ENCODE results near the gene CMBL. TPM values are rescaled to one million over a fixed set of nuclear protein-coding genes. Genes with fewer than 3 reads are reported as not detected.
"Not testable (repeated sequence)": the region's sequence is repeated elsewhere in the genome, so short reads cannot be mapped to it uniquely, and the experiment has no call there.

CMBL gene
- total RNA-seq, 1 donor from 2014 or later: 11.3 TPM

DNA sequence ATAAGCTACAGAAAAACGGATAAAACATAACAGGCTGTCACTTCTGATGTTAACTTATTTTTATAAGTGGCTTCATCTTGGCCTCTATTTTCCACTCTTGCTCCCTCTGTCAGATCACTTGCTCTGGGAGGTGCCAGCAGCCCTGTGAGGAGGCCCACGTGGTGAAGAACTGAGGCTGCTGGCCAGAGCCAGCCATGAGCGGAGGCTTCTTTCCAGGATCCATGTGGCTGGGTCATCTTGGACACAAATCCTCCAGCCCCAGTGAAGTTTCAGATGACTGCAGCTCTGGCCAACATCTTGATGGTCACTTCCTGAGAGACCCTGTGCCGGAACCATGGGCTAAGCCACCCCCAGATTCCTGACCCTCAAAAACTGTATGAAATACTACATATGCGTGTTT lies 7.5 kb upstream of the CMBL start:
- Histone ChIP-seq H3K4me1 (no peaks in the 10 kb centered on the region), H3K27me3 (no peaks in the 10 kb centered on the region), H4K20me1 (ENCODE audit: low read depth) (no peaks in the 10 kb centered on the region), H3K4me2 (no peak overlapping the region), H3F3A (ENCODE audit: low read depth) (no peaks in the 10 kb centered on the region), H3K4me3 (no peak overlapping the region), H3K79me2 (ENCODE audit: low read depth) (no peaks in the 10 kb centered on the region), H3K36me3 (no peaks in the 10 kb centered on the region), H3K27ac (no peak overlapping the region), H3K9me3 (ENCODE audit: low read depth) (no peaks in the 10 kb centered on the region), H2AFZ (replicated peaks) (no peak overlapping the region), H3K9ac (no peak overlapping the region)
- no peak overlapping the region for H3K4me3 Mint-ChIP-seq
- TF ChIP-seq, protein P1, sequence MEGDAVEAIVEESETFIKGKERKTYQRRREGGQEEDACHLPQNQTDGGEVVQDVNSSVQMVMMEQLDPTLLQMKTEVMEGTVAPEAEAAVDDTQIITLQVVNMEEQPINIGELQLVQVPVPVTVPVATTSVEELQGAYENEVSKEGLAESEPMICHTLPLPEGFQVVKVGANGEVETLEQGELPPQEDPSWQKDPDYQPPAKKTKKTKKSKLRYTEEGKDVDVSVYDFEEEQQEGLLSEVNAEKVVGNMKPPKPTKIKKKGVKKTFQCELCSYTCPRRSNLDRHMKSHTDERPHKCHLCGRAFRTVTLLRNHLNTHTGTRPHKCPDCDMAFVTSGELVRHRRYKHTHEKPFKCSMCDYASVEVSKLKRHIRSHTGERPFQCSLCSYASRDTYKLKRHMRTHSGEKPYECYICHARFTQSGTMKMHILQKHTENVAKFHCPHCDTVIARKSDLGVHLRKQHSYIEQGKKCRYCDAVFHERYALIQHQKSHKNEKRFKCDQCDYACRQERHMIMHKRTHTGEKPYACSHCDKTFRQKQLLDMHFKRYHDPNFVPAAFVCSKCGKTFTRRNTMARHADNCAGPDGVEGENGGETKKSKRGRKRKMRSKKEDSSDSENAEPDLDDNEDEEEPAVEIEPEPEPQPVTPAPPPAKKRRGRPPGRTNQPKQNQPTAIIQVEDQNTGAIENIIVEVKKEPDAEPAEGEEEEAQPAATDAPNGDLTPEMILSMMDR (IDR thresholded peaks at IDR 0.05): no peak
- TF ChIP-seq EZH2phosphoT487 (IDR thresholded peaks at IDR 0.05) (no peak), EZH2 (IDR thresholded peaks at IDR 0.05) (no peak)
- H3K36me3 Mint-ChIP-seq: no peaks in the 10 kb centered on the region
- H3K4me1 Mint-ChIP-seq: peaks cover 8% of the 10 kb centered on the region
- peaks cover 5% of the 10 kb centered on the region for H3K27me3 Mint-ChIP-seq (ENCODE audit: insufficient read depth, low read depth)
- H3K27ac Mint-ChIP-seq: no peak overlapping the region
- no peaks in the 10 kb centered on the region for H3K9me3 Mint-ChIP-seq
- DNase-seq (ENCODE audit: low spot score): no peak

DNA sequence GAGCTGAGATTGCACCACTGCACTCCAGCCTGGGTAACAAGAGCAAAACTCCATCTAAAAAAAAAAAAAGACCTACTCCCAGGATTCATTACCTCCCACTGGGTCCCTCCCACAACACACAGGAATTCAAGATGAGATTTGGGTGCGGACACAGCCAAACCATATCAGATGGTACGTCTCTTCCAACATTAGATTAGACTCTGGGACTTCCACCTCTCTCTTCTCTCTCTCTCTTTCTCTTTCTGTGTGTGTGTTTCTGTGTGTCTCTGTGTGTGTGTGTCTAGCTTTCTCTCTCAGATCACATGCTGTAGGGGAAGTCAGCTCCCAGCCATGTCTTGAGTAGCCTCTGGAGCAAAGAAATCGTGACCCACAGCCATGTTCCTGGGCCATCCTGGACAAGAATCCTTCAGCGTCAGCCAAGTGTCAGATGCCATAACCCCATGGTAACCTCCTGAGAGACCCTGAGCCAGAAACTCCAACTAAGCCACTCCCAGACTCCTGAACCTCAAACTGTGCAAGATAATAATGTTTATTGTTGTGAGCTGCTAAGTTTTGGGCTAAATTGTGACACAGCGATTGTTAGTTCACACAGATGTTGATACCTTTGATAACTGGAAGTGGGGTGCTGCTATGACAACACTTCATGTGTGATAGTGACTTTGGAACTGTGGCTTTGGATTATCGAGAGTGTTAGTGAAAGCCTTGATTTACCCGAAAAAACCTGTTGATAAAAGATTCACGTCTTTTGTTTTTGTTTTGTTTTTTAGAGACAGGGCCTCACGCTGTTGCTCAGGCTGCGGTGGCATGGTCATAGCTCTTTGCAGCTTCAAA lies 4.1 kb upstream of the CMBL start:
- Mint-ChIP-seq H3K36me3 (no peaks in the 10 kb centered on the region), H3K4me1 (peaks cover 14% of the 10 kb centered on the region), H3K27ac (peak overlapping the region; percentile 85), H3K4me3 (peak overlapping the region; percentile 2), H3K27me3 (ENCODE audit: insufficient read depth, low read depth) (peaks cover 11% of the 10 kb centered on the region), H3K9me3 (no peaks in the 10 kb centered on the region)
- Histone ChIP-seq H3K9ac (no peak overlapping the region), H3F3A (ENCODE audit: low read depth) (peaks cover 5% of the 10 kb centered on the region), H3K36me3 (no peaks in the 10 kb centered on the region), H2AFZ (replicated peaks) (no peak overlapping the region), H3K4me2 (no peak overlapping the region), H3K9me3 (ENCODE audit: low read depth) (no peaks in the 10 kb centered on the region), H3K4me1 (peaks cover 5% of the 10 kb centered on the region), H3K79me2 (ENCODE audit: low read depth) (no peaks in the 10 kb centered on the region), H3K27ac (no peak overlapping the region), H4K20me1 (ENCODE audit: low read depth) (no peaks in the 10 kb centered on the region), H3K27me3 (peaks cover 13% of the 10 kb centered on the region), H3K4me3 (no peak overlapping the region)
- DNase-seq (ENCODE audit: low spot score): no peak
- TF ChIP-seq EZH2 (IDR thresholded peaks at IDR 0.05): no peak
- TF ChIP-seq, protein P1 (IDR thresholded peaks at IDR 0.05): no peak
- TF ChIP-seq EZH2phosphoT487 (IDR thresholded peaks at IDR 0.05): no peak

DNA sequence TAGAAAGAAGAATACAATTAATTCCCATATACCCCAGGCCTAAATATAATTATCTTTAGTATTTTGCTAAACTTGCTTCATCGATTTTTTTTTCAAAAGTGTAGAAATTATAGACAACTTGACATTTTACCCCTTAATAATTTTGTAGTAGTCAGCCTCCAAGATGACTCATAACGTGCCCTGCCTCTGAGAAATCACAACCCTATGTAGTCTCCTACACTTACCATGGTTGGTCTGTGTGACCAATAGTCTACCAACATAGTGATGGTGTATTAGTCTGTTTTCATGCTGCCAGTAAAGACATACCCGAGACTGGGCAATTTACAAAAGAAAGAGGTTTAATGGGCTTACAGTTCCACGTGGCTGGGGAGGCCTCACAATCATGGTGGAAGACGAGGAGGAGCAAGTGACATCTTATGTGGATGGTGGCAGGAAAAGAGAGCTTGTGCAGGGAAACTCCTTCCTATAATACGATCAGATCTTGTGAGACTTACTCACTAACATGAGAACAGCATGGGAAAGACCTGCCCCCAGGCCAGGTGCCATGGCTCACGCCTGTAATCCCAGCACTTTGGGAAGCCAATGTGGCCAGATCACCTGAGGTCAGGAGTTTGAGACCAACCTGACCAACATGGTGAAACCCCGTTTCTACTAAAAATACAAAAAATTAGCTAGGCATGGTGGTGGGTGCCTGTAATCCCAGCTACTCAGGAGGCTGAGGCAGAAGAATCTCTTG lies 3.3 kb upstream of the CMBL start:
- H3K27ac ChIP-seq, H3K27ac Mint-ChIP-seq: not testable (repeated sequence)

More for the DNA sequence above, 3.3 kb upstream of the CMBL start:
- H3K4me3 ChIP-seq; H3K36me3 ChIP-seq; H4K20me1 ChIP-seq (ENCODE audit: low read depth); H3K36me3 Mint-ChIP-seq; H3K9ac ChIP-seq; H3K9me3 Mint-ChIP-seq; H2AFZ ChIP-seq (replicated peaks); H3K4me3 Mint-ChIP-seq; H3K9me3 ChIP-seq (ENCODE audit: low read depth); H3K4me2 ChIP-seq; DNase-seq (ENCODE audit: low spot score); H3K79me2 ChIP-seq (ENCODE audit: low read depth): not testable (repeated sequence)
- H3K27me3 Mint-ChIP-seq (ENCODE audit: insufficient read depth, low read depth): peaks cover 13% of the 10 kb centered on the region
- Histone ChIP-seq H3F3A (ENCODE audit: low read depth) (peaks cover 11% of the 10 kb centered on the region), H3K27me3 (peaks cover 21% of the 10 kb centered on the region), H3K4me1 (peaks cover 13% of the 10 kb centered on the region)
- peaks cover 22% of the 10 kb centered on the region for H3K4me1 Mint-ChIP-seq

Data from neural progenitor cell (in vitro differentiated cells).